HG02884 (cell line): ENCODE data around the gene OR5K4.
"Not testable (repeated sequence)": the region's sequence is repeated elsewhere in the genome, so short reads cannot be mapped to it uniquely, and the experiment has no call there.

Experiments
- ATAC-seq: cut with Tn5 transposase; IDR thresholded peaks from one replicate; pipeline ENCODE4 v1.9.1; 2021; ENCODE audit warnings: mild to moderate bottlenecking, moderate library complexity; ENCODE audit not compliant: unreplicated experiment

Gene OR5K4

GRCh38 chr3:98367464-98368246, 14.0 kb downstream of the OR5K4 start:
- ATAC-seq, result no peak

GRCh38 chr3:98371186-98371585, 17.5 kb downstream of the OR5K4 start:
- ATAC-seq, result no peak

DNA sequence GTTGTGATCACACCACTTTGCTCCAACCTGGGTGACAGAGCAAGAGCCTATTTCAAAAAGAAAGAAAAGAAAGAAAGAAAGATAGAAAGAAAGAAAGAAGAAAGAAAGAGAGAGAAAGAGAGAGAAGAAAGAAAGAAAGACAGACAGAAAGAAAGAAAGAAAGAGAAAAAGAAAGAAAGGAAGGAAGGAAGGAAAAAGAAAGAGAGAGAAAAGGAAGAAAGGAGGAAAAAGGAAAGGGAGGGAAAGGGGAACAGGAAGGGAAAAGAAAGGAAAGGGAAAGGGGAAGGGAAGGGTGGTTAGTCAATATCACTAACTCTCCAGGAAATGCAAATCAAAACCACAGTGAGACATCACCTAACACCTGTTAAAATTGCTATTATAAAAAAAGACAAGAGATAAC, 18.2 kb downstream of the OR5K4 start:
- no peak for ATAC-seq

GRCh38 chr3:98372445-98372844, 18.8 kb downstream of the OR5K4 start:
- no peak for ATAC-seq

DNA sequence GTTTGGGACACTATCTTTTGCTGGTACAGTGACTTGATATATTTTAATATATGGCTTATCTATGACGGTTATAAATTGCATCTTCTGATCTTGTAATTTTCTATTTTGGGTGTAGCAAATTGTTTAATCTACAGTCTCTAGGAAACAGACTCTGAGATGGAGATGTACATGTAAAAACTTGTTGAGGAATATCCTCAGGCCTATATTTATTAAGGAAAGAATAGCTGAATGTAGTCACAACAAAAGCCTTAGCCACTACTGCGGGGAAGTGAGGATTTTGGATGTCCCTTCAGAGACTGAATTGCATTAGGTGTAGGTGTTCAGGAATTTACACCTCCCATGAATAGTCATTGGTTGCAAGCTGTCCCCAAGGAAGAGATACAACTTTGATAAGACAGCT, 23.0 kb downstream of the OR5K4 start:
- no peak for ATAC-seq

DNA sequence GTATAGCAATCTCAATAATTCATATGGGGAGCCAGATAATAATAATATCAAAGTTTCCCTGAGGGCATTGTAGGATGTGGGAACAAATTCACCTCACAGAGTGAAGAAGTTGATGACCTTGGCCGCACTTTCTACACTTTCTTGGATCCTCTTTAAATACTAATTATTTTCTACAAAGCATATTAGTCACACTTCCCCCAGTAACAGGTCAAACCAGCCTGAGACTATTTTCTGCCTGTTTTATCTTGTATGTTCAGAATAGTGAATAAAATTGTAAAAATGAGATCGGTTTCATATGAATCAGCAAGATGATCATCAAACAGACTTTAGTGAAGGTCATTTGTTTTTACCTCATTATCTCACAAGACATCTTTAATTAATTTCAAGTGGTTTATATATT, 34.5 kb downstream of the OR5K4 start:
- ATAC-seq, result no peak

DNA sequence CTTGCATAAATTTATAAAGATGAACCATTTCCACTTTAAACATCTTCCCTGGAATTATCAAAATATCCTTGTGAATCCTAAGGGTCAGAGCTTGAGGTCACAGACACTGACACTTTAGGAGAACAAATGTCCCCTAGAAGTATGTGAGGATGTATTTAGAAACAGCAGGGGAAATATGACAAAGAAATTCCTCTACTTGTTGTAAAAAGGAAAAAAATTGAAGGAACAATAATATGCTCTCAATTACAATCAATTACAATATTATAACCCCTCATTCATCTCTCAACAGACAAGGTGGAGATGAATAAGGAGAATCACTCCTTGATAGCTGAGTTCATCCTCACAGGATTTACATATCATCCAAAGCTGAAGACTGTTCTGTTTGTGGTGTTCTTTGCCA, 36.7 kb downstream of the OR5K4 start, which contains the start of gene OR5K3:
Gene OR5K3, plus strand, starts transcription at position 301 of the 400 bp plus-strand sequence. Its CDS starts 0 bp downstream, at position 301.
- no peak for ATAC-seq

DNA sequence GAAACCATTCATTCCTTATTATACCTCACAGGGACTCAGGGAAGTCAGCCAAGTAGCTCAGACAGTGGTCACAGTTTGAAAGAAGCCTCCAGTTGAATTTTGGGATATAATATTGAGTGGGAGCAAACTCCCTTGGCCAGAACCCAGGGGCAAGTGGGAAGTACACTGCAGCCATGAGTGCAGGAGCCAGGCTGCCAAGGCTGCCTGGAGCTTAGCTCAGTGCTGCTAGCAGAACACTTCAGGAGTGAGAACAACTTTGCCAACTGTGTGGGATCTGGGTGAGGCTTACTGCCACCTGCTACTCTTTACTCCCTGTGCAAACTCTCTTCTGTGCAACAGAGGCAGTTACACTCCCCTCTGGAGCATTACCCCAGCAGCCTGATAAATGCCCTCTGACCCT, 41.4 kb downstream of the OR5K4 start:
- no peak for ATAC-seq

GRCh38 chr3:98396482-98396881, 42.8 kb downstream of the OR5K4 start:
- ATAC-seq, result not testable (repeated sequence)

GRCh38 chr3:98398513-98398912, 44.9 kb downstream of the OR5K4 start:
- ATAC-seq, result no peak

DNA sequence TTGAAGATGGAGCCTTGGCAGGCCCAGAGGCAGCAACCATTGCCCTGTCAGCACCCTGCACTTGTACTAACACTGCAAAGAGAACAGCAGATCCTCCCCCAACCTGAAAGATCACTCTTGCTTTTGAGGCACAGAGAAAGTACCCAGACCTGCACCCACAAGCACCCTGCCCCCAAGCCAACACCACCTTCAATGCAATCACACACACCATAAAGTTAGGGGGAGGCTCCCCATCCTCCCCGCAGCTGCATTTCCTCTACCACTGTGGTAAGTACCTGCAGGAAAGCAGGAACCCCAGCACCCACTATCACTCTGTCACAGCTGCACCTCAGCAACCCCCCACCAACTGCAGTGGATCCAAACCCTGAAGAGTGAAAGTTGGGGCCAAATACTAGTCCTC, 48.9 kb downstream of the OR5K4 start:
- ATAC-seq, result no peak

DNA sequence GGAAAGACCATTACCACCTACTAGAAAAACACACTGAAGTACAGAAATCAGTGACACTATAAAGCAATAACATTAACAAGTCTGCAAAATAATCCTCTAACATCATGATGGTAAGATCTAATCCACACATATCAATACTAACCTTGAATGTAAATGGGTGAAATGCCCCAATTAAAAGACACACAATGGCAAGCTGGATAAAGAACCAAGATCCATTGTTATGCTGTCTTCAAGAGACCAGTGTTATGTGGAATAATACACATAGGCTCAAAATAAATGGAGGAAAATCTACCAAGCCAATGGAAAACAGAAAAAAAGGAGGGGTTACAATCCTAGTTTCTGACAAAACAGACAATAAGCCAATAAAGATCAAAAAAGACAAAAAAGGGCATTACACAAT, 50.4 kb downstream of the OR5K4 start:
- ATAC-seq, result no peak
